SU-DHL-6 (cell line): ENCODE results near the gene PODN.

ENCODE experiments used
- H2AFZ ChIP-seq: fragments of 200-600 bp; sonication (generic); 2 replicates; pipeline ENCODE4 v1.6.1; 2014; ENCODE audit warnings: low read depth, mild to moderate bottlenecking, moderate library complexity, mixed read lengths, antibody characterized with exemption, low read length; ENCODE audit not compliant: severe bottlenecking
- H3F3A ChIP-seq: fragments of 200-600 bp; shearing (Covaris generic); 2 replicates; pipeline ENCODE4 v1.6.0; 2016; ENCODE audit warnings: antibody characterized with exemption, mild to moderate bottlenecking; ENCODE audit not compliant: insufficient read depth
- H3K27ac ChIP-seq: fragments of 200-600 bp; sonication (generic); 2 replicates; pipeline ENCODE4 v1.5.1; 2016; ENCODE audit warnings: low read depth, mild to moderate bottlenecking, low read length, moderate library complexity, mixed read lengths
- H3K27me3 ChIP-seq: fragments of 200-600 bp; sonication (generic), shearing (Covaris generic); 2 replicates; pipeline ENCODE4 v1.6.0; 2014; ENCODE audit warnings: mild to moderate bottlenecking, low read length
- H3K36me3 ChIP-seq: fragments of 200-600 bp; sonication (generic); 2 replicates; pipeline ENCODE4 v1.6.1; 2014; ENCODE audit warnings: mild to moderate bottlenecking, low read length, mixed read lengths
- H3K4me2 ChIP-seq: fragments of 300-600, 200-600 bp; shearing (Covaris generic), sonication (generic); 2 replicates; pipeline ENCODE4 v1.6.0; 2014; ENCODE audit warnings: low read length, low read depth, mild to moderate bottlenecking; ENCODE audit not compliant: poor library complexity, severe bottlenecking
- H3K4me3 ChIP-seq: fragments of 200-600 bp; sonication (generic); 2 replicates; pipeline ENCODE4 v1.5.1; 2014; ENCODE audit warnings: antibody characterized with exemption, low read length, mild to moderate bottlenecking, mixed read lengths; ENCODE audit not compliant: insufficient read depth, poor library complexity, severe bottlenecking
- H3K79me2 ChIP-seq: fragments of 200-600 bp; sonication (generic); 2 replicates; pipeline ENCODE4 v1.6.1; 2014; ENCODE audit warnings: mild to moderate bottlenecking, low read length, moderate library complexity; ENCODE audit not compliant: insufficient read depth
- H3K9ac ChIP-seq: fragments of 200-600 bp; sonication (generic); 2 replicates; pipeline ENCODE4 v1.7.0; 2014; ENCODE audit warnings: mild to moderate bottlenecking, low read length
- H3K9me2 ChIP-seq: fragments of 200-600 bp; sonication (generic); replicated peaks from 2 replicates; pipeline ENCODE4 v1.6.1; 2014; ENCODE audit warnings: low read length; ENCODE audit not compliant: insufficient read depth
- H3K9me3 ChIP-seq: fragments of 200-600 bp; sonication (generic); 2 replicates; pipeline ENCODE4 v1.6.1; 2014; ENCODE audit warnings: low read length, mixed read lengths; ENCODE audit not compliant: insufficient read depth
- H4K20me1 ChIP-seq: fragments of 200-600 bp; sonication (generic); 2 replicates; pipeline ENCODE4 v1.6.1; 2014; ENCODE audit warnings: low read depth, mild to moderate bottlenecking, antibody characterized with exemption, low read length, moderate library complexity, mixed read lengths
- CTCF ChIP-seq: fragments of 200-600 bp; sonication (generic); IDR thresholded peaks from one replicate; pipeline ENCODE4 v1.5.1; 2017; ENCODE audit warnings: antibody characterized with exemption, mild to moderate bottlenecking, low read length, moderate library complexity; ENCODE audit not compliant: insufficient read depth, poor library complexity, severe bottlenecking
- EZH2phosphoT487 ChIP-seq: fragments of 200-600 bp; sonication (generic), shearing (Covaris generic); conservative IDR thresholded peaks from 2 replicates; pipeline ENCODE4 v1.6.1; 2018; ENCODE audit warnings: mild to moderate bottlenecking, antibody characterized with exemption, low read length, moderate library complexity, mixed read lengths

Gene PODN

GRCh38 chr1:53077599-53077965 lies 15.6 kb downstream of the PODN start:
- no peak overlapping the region for H2AFZ ChIP-seq
- H3K79me2 ChIP-seq, result no peaks in the 10 kb centered on the region
- TF ChIP-seq EZH2phosphoT487 (no peak), CTCF (no peak)
- H4K20me1 ChIP-seq, result no peaks in the 10 kb centered on the region
- no peak overlapping the region for H3K4me2 ChIP-seq
- no peaks in the 10 kb centered on the region for H3K9me2 ChIP-seq
- H3K27ac ChIP-seq, result no peak overlapping the region
- no peak overlapping the region for H3K9ac ChIP-seq
- no peaks in the 10 kb centered on the region for H3K9me3 ChIP-seq
- no peaks in the 10 kb centered on the region for H3K36me3 ChIP-seq
- no peaks in the 10 kb centered on the region for H3K27me3 ChIP-seq
- H3F3A ChIP-seq, result no peaks in the 10 kb centered on the region
- no peak overlapping the region for H3K4me3 ChIP-seq

- Histone ChIP-seq H3K4me2 (no peak overlapping the region), H3K9me3 (no peaks in the 10 kb centered on the region), H3K27ac (no peak overlapping the region), H3F3A (no peaks in the 10 kb centered on the region), H3K9me2 (no peaks in the 10 kb centered on the region), H3K9ac (no peak overlapping the region), H3K36me3 (no peaks in the 10 kb centered on the region), H2AFZ (no peak overlapping the region), H3K4me3 (no peak overlapping the region), H3K79me2 (no peaks in the 10 kb centered on the region), H3K27me3 (no peaks in the 10 kb centered on the region), H4K20me1 (no peaks in the 10 kb centered on the region)
- no peak for TF ChIP-seq CTCF
- TF ChIP-seq EZH2phosphoT487, result no peak
Observed at GRCh38 chr1:53078333-53079101, 16.5 kb downstream of the PODN start.

GRCh38 chr1:53079251-53079650 lies 17.2 kb downstream of the PODN start:
- Histone ChIP-seq H3F3A (no peaks in the 10 kb centered on the region), H3K27ac (no peak overlapping the region), H3K79me2 (no peaks in the 10 kb centered on the region), H3K4me2 (no peak overlapping the region), H3K9me2 (no peaks in the 10 kb centered on the region), H3K4me3 (no peak overlapping the region), H3K9ac (no peak overlapping the region), H2AFZ (no peak overlapping the region), H4K20me1 (no peaks in the 10 kb centered on the region), H3K9me3 (no peaks in the 10 kb centered on the region), H3K27me3 (no peaks in the 10 kb centered on the region), H3K36me3 (no peaks in the 10 kb centered on the region)
- TF ChIP-seq CTCF (no peak), EZH2phosphoT487 (no peak)
